GM19452 (cell line): Measurements from ENCODE around the gene COPS9.

Experiments used
- ATAC-seq: cut with Tn5 transposase; IDR thresholded peaks from one replicate; pipeline ENCODE4 v1.9.1; 2021; ENCODE audit not compliant: unreplicated experiment

COPS9 gene

GRCh38 chr2:240137596-240138253 is 1.6 kb upstream of the COPS9 start:
- no peak for ATAC-seq

- peak; percentile 9 for ATAC-seq
Measured at GRCh38 chr2:240136671-240137292, 677 bp upstream of the COPS9 start.

GRCh38 chr2:240135706-240136012 is 446 bp downstream of the COPS9 start:
- ATAC-seq, result peak; percentile 17

GRCh38 chr2:240134956-240135520 is 1.1 kb downstream of the COPS9 start:
- no peak for ATAC-seq

- no peak for ATAC-seq
Measured at GRCh38 chr2:240134466-240134865, 1.6 kb downstream of the COPS9 start.

DNA sequence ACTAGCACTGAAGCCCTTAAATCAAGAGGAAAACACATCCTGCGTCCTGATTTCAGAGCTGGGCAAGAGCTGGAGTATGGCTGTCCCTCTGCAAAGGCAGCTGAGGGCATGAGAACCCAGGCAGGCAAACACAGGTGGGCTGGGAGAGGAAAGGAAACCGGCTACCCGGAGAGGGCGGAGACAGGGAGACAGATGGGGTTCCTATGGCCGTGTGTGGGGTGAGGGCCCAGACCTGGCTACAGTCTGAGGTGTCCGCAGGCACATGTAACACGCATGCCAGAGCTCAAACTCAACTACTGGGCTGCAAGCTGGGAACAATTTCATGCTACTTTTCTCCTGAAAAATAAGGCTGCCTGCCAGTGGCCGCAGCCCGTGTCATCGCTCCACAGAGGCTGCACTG is 2.7 kb downstream of the COPS9 start:
- no peak for ATAC-seq

- ATAC-seq, result no peak
Measured at GRCh38 chr2:240132651-240132980, 3.5 kb downstream of the COPS9 start.

DNA sequence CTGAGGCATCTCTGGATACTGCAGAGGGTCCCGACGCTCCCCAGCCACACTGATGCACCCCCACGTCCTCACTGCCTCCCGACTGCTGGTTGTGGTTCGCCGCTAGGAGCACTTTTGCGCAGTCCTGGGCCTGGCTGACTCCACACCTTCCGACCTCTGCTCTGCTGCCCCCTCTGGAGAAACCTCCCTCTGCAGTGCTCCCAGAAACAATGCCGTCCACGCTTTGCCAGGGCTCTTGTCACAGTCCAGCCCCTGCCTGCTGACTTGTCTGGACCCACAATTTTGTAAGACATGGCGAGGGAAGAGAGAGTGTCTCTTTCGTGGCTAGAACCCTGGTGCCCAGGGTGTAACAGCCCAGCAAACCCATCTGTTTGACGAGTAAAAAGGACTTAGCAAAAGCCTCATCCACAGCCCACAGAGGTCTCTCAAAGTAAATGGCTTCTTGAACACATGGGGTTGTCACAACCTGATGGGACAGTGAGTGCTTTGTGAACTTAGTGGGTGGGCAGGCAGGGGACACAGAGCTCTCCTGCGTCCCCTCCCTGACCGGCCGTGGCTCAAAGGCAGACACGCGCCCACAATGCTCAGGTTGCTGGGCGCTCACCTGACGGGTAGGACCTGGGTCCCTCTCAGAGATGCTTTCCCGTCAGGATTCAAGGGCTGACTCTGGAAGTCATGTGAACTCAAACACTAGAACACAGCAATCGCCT is 4.0 kb downstream of the COPS9 start:
- no peak for ATAC-seq

GRCh38 chr2:240131296-240131695 is 4.8 kb downstream of the COPS9 start:
- no peak for ATAC-seq

GRCh38 chr2:240130393-240131195 is 5.5 kb downstream of the COPS9 start:
- ATAC-seq, result no peak

- no peak for ATAC-seq
Measured at GRCh38 chr2:240129731-240130392, 6.2 kb downstream of the COPS9 start.

- no peak for ATAC-seq
Measured at GRCh38 chr2:240129311-240129710, 6.8 kb downstream of the COPS9 start.

- no peak for ATAC-seq
Measured at GRCh38 chr2:240128608-240129145, 7.4 kb downstream of the COPS9 start.

DNA sequence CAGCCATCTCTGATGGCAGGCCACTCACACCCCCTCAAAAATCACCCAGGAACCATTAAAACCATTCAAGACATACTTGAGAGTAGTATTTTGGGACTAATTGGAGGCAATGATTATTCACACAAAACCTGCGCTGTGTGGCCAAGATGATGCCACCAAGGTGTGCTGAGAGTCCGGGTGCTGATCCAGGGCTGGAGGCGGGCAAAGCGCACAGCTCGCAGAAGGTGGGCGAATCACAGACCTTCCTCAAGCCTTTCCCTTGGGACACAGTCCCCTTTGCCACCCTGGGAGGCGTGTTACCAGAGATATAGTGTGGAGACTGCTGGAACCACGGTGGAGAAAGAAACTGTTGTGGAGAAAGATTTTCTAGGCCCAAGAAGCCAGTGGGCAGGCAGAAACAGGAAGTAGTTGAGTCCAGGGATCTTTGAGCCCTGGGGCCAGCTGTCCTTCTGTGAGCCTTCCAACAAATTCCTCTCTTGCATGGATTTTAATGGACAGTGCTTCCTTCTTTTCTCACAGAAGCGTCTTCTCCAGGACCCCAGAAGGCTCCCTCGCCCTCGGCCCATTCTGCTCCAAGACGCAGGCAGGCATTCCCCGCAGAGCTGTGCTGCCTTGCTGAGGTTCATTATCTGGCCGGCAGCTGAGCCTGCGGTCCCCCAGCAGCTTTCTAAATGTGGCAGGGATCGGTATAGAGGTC is 8.0 kb downstream of the COPS9 start:
- ATAC-seq, result no peak

- no peak for ATAC-seq
Measured at GRCh38 chr2:240127191-240127750, 8.8 kb downstream of the COPS9 start.

- no peak for ATAC-seq
Measured at GRCh38 chr2:240126731-240127130, 9.4 kb downstream of the COPS9 start.

GRCh38 chr2:240125742-240126141 is 10.4 kb downstream of the COPS9 start:
- ATAC-seq, result no peak

GRCh38 chr2:240124651-240125030 is 11.5 kb downstream of the COPS9 start:
- ATAC-seq, result no peak

DNA sequence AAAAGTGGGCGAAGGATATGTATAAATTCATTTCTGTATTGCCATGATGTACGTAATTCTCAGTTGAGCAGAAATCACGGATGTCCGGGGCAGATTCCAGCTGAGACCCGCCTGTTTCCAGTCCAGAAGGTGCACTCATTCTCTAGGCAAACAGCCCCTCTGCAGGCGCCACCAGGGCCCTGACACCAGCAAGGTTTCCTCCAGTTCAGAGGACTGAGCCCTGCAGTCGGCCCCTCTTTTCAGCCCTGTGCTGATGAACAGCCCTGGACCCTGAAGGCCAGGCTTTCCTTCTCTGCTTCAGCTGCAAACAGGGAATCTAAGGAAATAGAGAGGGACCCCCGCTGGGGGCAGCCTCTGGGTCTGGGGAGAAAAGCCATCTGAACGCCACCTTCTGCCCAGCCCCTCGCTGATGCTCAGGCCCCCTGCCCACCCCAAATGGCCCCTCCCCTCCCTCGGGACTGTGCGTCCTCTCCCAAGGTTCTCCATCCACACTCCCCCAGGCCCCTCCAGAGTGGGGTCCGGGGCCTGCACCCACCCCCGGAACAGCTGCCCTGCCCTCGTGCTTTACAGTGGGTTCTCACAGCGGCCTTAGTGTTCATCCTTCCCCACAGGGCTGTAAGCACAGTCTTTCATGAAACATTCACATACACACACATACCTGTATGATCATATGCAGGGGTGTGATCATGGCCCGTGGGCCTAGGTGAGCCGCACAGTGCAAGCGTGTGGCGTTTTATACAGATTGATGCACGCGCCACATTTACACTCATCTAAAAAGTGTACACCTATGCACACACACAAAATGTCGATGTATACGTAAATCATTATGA is 12.1 kb downstream of the COPS9 start:
- ATAC-seq, result no peak
